Astrocyte (in vitro differentiated cells and primary cell): ENCODE results near the gene ANKRD44. TPM values are rescaled to one million over a fixed set of nuclear protein-coding genes. Genes with fewer than 3 reads are reported as not detected.
A peak's percentile ranks its signal among the peaks of the same experiment; 100 is the strongest.

Experiments used
- DNase-seq: peaks from one replicate; pipeline ENCODE4 v3.0.0-alpha.2; 2010; ENCODE audit warnings: low read depth
- FAIRE-seq: peaks from 2 replicates; lab custom pipeline; 2011; peaks lifted over from hg19 to GRCh38; lab: Jason Lieb, UNC
- H2AFZ ChIP-seq: 2 replicates; pipeline ENCODE4 v1.6.0; 2012; ENCODE audit warnings: low read depth, low read length, inconsistent platforms
- H3K27ac ChIP-seq: 2 replicates; pipeline ENCODE4 v1.5.1; 2011; ENCODE audit warnings: low read depth, low read length, inconsistent platforms
- H3K27me3 ChIP-seq: 2 replicates; pipeline ENCODE4 v1.6.0; 2011; ENCODE audit warnings: low read length, inconsistent platforms; ENCODE audit not compliant: insufficient read depth
- H3K36me3 ChIP-seq: 2 replicates; pipeline ENCODE4 v1.5.1; 2011; ENCODE audit warnings: low read length, inconsistent platforms; ENCODE audit not compliant: insufficient read depth
- H3K4me1 ChIP-seq: 2 replicates; pipeline ENCODE4 v1.5.1; 2011; ENCODE audit warnings: low read length, inconsistent platforms; ENCODE audit not compliant: insufficient read depth
- H3K4me2 ChIP-seq: 2 replicates; pipeline ENCODE4 v1.6.0; 2012; ENCODE audit warnings: low read length, inconsistent platforms
- H3K4me3 ChIP-seq: 2 replicates; pipeline ENCODE4 v1.5.1; 2011; ENCODE audit warnings: low read depth, mild to moderate bottlenecking, low read length, inconsistent platforms; ENCODE audit not compliant: insufficient read depth
- H3K79me2 ChIP-seq: 2 replicates; pipeline ENCODE4 v1.6.0; 2012; ENCODE audit warnings: mild to moderate bottlenecking, low read length, inconsistent platforms; ENCODE audit not compliant: insufficient read depth
- H3K9ac ChIP-seq: 2 replicates; pipeline ENCODE4 v1.6.0; 2012; ENCODE audit warnings: mild to moderate bottlenecking, low read length, inconsistent platforms
- H3K9me3 ChIP-seq: 2 replicates; pipeline ENCODE4 v1.5.1; 2012; ENCODE audit warnings: low read depth, mild to moderate bottlenecking, low read length, inconsistent platforms; ENCODE audit not compliant: insufficient read depth
- H4K20me1 ChIP-seq: 2 replicates; pipeline ENCODE4 v1.6.0; 2012; ENCODE audit warnings: low read length, inconsistent platforms; ENCODE audit not compliant: insufficient read depth
- H3K27ac Mint-ChIP-seq: one replicate; pipeline ENCODE4 v1.8.0; 2021; ENCODE audit warnings: mild to moderate bottlenecking, mixed read lengths; ENCODE audit not compliant: unreplicated experiment
- H3K27me3 Mint-ChIP-seq: one replicate; pipeline ENCODE4 v1.8.0; 2021; ENCODE audit warnings: low read depth, mixed read lengths; ENCODE audit not compliant: unreplicated experiment
- H3K36me3 Mint-ChIP-seq: one replicate; pipeline ENCODE4 v1.8.0; 2021; ENCODE audit warnings: low read depth, mixed read lengths; ENCODE audit not compliant: unreplicated experiment
- H3K4me1 Mint-ChIP-seq: one replicate; pipeline ENCODE4 v1.8.0; 2021; ENCODE audit warnings: low read depth, mixed read lengths; ENCODE audit not compliant: unreplicated experiment
- H3K4me3 Mint-ChIP-seq: one replicate; pipeline ENCODE4 v1.8.0; 2021; ENCODE audit warnings: mild to moderate bottlenecking, moderate library complexity, mixed read lengths; ENCODE audit not compliant: unreplicated experiment
- H3K9me3 Mint-ChIP-seq: one replicate; pipeline ENCODE4 v1.8.0; 2021; ENCODE audit warnings: mild to moderate bottlenecking, mixed read lengths; ENCODE audit not compliant: unreplicated experiment
- EZH2 ChIP-seq: IDR thresholded peaks from 2 replicates; pipeline ENCODE4 v1.6.1; 2012; ENCODE audit warnings: mild to moderate bottlenecking, low read length, inconsistent platforms; ENCODE audit not compliant: insufficient read depth
- total RNA-seq: library from RNA; stranded (reverse); gene quantifications from 2 replicates; pipeline ENCODE4 v1.2.1, GENCODE V29; 2021
- TF ChIP-seq, protein P1 (sequence below): IDR thresholded peaks from 2 replicates; pipeline ENCODE4 v1.5.1; 2011; ENCODE audit warnings: low read depth, mild to moderate bottlenecking, inconsistent platforms, low read length, moderate library complexity; ENCODE audit not compliant: insufficient read depth

ANKRD44 gene
- total RNA-seq, 1 donor from 2014 or later: 7.2 TPM

GRCh38 chr2:197208024-197208423 is 102.6 kb downstream of the ANKRD44 start:
- H3K36me3 ChIP-seq: no peaks in the 10 kb centered on the region
- no peak overlapping the region for H3K4me2 ChIP-seq
- no peaks in the 10 kb centered on the region for H4K20me1 ChIP-seq
- H3K9me3 ChIP-seq: no peaks in the 10 kb centered on the region
- H3K36me3 Mint-ChIP-seq: no peaks in the 10 kb centered on the region
- no peak overlapping the region for H2AFZ ChIP-seq
- no peaks in the 10 kb centered on the region for H3K27me3 Mint-ChIP-seq
- no peak overlapping the region for H3K27ac Mint-ChIP-seq
- no peak overlapping the region for H3K9ac ChIP-seq
- no peaks in the 10 kb centered on the region for H3K27me3 ChIP-seq
- FAIRE-seq (no peak), DNase-seq (no peak)
- H3K4me1 ChIP-seq: peaks cover 7% of the 10 kb centered on the region
- H3K4me1 Mint-ChIP-seq: peaks cover 35% of the 10 kb centered on the region
- no peak overlapping the region for H3K4me3 ChIP-seq
- TF ChIP-seq EZH2: no peak
- TF ChIP-seq, protein P1, sequence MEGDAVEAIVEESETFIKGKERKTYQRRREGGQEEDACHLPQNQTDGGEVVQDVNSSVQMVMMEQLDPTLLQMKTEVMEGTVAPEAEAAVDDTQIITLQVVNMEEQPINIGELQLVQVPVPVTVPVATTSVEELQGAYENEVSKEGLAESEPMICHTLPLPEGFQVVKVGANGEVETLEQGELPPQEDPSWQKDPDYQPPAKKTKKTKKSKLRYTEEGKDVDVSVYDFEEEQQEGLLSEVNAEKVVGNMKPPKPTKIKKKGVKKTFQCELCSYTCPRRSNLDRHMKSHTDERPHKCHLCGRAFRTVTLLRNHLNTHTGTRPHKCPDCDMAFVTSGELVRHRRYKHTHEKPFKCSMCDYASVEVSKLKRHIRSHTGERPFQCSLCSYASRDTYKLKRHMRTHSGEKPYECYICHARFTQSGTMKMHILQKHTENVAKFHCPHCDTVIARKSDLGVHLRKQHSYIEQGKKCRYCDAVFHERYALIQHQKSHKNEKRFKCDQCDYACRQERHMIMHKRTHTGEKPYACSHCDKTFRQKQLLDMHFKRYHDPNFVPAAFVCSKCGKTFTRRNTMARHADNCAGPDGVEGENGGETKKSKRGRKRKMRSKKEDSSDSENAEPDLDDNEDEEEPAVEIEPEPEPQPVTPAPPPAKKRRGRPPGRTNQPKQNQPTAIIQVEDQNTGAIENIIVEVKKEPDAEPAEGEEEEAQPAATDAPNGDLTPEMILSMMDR: no peak
- H3K9me3 Mint-ChIP-seq: peaks cover 3% of the 10 kb centered on the region
- no peak overlapping the region for H3K4me3 Mint-ChIP-seq
- no peaks in the 10 kb centered on the region for H3K79me2 ChIP-seq
- H3K27ac ChIP-seq: no peak overlapping the region

DNA sequence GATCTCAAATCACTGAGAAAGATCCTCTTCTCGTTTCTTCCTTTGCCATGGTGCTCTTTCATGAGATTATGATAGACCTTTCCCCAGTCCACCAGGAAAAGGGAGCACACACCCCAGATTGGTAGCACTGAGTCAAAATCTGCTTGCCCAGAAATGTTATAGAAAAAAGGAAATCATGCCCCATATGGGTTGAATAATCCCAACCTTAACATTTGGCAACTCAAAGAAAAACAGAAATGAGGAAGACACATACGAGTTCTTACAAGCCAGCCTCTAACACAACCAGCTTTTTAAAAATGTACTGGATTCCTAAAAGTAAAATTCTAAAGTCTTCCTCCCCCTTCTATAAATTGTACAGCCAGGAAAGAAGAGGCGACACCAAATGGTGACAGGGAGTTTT is 103.0 kb downstream of the ANKRD44 start:
- no peak for TF ChIP-seq EZH2
- TF ChIP-seq, protein P1: no peak

GRCh38 chr2:197207106-197207505 is 103.5 kb downstream of the ANKRD44 start:
- H3K4me3 Mint-ChIP-seq: no peak overlapping the region
- no peaks in the 10 kb centered on the region for H3K79me2 ChIP-seq
- no peaks in the 10 kb centered on the region for H3K27me3 ChIP-seq
- peaks cover 3% of the 10 kb centered on the region for H3K9me3 Mint-ChIP-seq
- no peak overlapping the region for H3K9ac ChIP-seq
- H3K27ac ChIP-seq: no peak overlapping the region
- peak overlapping the region; percentile 48 for H3K27ac Mint-ChIP-seq
- H3K9me3 ChIP-seq: no peaks in the 10 kb centered on the region
- peak overlapping the region; percentile 15 for H3K4me2 ChIP-seq
- H3K36me3 Mint-ChIP-seq: no peaks in the 10 kb centered on the region
- H3K36me3 ChIP-seq: no peaks in the 10 kb centered on the region
- no peak overlapping the region for H3K4me3 ChIP-seq
- H3K4me1 Mint-ChIP-seq: peaks cover 33% of the 10 kb centered on the region
- no peak overlapping the region for H2AFZ ChIP-seq
- no peaks in the 10 kb centered on the region for H4K20me1 ChIP-seq
- peaks cover 7% of the 10 kb centered on the region for H3K4me1 ChIP-seq
- DNase-seq (peak; percentile 61), FAIRE-seq (no peak)
- TF ChIP-seq, protein P1: no peak
- no peak for TF ChIP-seq EZH2
- no peaks in the 10 kb centered on the region for H3K27me3 Mint-ChIP-seq

More for the DNA sequence above, 103.0 kb downstream of the ANKRD44 start:
- Mint-ChIP-seq H3K9me3 (peaks cover 3% of the 10 kb centered on the region), H3K4me3 (no peak overlapping the region), H3K27me3 (no peaks in the 10 kb centered on the region), H3K36me3 (no peaks in the 10 kb centered on the region), H3K4me1 (peaks cover 33% of the 10 kb centered on the region), H3K27ac (peak overlapping the region; percentile 48)
- no peak overlapping the region for H3K9ac ChIP-seq
- no peaks in the 10 kb centered on the region for H4K20me1 ChIP-seq
- DNase-seq (no peak), FAIRE-seq (no peak)
- H3K27me3 ChIP-seq: no peaks in the 10 kb centered on the region
- H2AFZ ChIP-seq: no peak overlapping the region
- H3K4me3 ChIP-seq: no peak overlapping the region
- H3K9me3 ChIP-seq: no peaks in the 10 kb centered on the region
- peak overlapping the region; percentile 15 for H3K4me2 ChIP-seq
- no peaks in the 10 kb centered on the region for H3K79me2 ChIP-seq
- no peaks in the 10 kb centered on the region for H3K36me3 ChIP-seq
- H3K4me1 ChIP-seq: peaks cover 7% of the 10 kb centered on the region
- H3K27ac ChIP-seq: no peak overlapping the region
